ENCODE data around the gene PLA2G6.
"Not testable (repeated sequence)": the region's sequence is repeated elsewhere in the genome, so short reads cannot be mapped to it uniquely, and the experiment has no call there.

PLA2G6 gene

DNA sequence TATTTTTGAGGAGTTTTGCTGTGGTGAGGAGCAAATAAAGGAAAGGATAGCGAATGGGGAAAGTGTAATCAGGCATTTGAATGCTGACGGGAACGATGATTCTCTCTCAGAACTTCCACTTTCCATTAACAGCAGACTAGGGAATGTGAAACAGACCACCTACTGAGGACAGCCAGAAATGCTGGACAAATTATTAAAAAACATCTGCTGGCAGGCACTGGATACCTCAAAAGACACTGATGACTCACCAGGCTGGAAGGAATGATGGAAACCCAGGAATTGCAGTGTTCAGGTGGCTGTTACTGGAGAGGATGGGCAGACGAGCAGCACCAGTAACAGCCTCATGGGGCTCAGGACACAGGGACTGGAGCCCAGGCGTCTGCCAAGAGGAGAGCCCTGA, 33.4 kb downstream of the PLA2G6 start:
- Histone ChIP-seq H3F3A (ENCODE audit: low read depth) (no peaks in the 10 kb centered on the region), H2AFZ (ENCODE audit: low read length) (no peak overlapping the region), H3K9me2 (replicated peaks; ENCODE audit: low read depth, low read length) (no peaks in the 10 kb centered on the region), H3K27me3 (ENCODE audit: insufficient read depth, low read length, poor library complexity, severe bottlenecking) (no peaks in the 10 kb centered on the region), H4K20me1 (ENCODE audit: insufficient read depth, low read length, poor library complexity, severe bottlenecking) (no peaks in the 10 kb centered on the region), H3K4me1 (ENCODE audit: insufficient read depth, low read length, poor library complexity, severe bottlenecking) (peaks cover 8% of the 10 kb centered on the region), H3K4me2 (ENCODE audit: low read depth, low read length, poor library complexity, severe bottlenecking) (no peak overlapping the region), H3K36me3 (ENCODE audit: insufficient read depth, low read length) (peaks cover 4% of the 10 kb centered on the region; the same call in 1 of the 2 replicates), H3K79me2 (ENCODE audit: insufficient read depth, low read length) (no peaks in the 10 kb centered on the region), H3K9ac (ENCODE audit: low read depth, low read length, poor library complexity, severe bottlenecking) (no peak overlapping the region), H3K4me3 (ENCODE audit: low read length, poor library complexity, severe bottlenecking) (no peak overlapping the region), H3K9me3 (ENCODE audit: insufficient read depth, low read depth, low read length) (no peaks in the 10 kb centered on the region)
- TF ChIP-seq EZH2phosphoT487 (IDR thresholded peaks at IDR 0.05; ENCODE audit: borderline replicate concordance) = no peak
- TF ChIP-seq, protein P1, sequence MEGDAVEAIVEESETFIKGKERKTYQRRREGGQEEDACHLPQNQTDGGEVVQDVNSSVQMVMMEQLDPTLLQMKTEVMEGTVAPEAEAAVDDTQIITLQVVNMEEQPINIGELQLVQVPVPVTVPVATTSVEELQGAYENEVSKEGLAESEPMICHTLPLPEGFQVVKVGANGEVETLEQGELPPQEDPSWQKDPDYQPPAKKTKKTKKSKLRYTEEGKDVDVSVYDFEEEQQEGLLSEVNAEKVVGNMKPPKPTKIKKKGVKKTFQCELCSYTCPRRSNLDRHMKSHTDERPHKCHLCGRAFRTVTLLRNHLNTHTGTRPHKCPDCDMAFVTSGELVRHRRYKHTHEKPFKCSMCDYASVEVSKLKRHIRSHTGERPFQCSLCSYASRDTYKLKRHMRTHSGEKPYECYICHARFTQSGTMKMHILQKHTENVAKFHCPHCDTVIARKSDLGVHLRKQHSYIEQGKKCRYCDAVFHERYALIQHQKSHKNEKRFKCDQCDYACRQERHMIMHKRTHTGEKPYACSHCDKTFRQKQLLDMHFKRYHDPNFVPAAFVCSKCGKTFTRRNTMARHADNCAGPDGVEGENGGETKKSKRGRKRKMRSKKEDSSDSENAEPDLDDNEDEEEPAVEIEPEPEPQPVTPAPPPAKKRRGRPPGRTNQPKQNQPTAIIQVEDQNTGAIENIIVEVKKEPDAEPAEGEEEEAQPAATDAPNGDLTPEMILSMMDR (conservative IDR thresholded peaks at IDR 0.05; ENCODE audit: low read length) = no peak

DNA sequence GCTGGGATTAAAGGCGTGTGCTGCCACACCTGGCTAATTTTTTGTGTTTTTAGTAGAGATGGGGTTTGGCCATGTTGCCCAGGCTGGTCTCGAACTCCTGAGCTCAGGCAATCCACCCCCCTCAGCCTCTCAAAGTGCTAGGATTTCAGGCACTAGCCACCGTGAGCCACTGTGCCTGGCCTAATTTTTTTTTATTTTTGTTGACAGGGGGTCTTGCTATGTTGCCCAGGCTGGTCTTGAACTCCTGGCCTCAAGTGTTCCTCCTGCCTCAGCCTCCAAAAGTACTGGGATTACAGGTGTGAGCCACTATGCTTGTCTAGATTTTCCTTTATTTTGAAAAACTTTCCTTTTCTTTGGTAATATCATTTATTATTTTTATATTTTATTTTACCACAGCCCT, 35.5 kb downstream of the PLA2G6 start:
- H4K20me1 ChIP-seq (ENCODE audit: insufficient read depth, low read length, poor library complexity, severe bottlenecking); H3K4me2 ChIP-seq (ENCODE audit: low read depth, low read length, poor library complexity, severe bottlenecking); H3K9me2 ChIP-seq (replicated peaks; ENCODE audit: low read depth, low read length); H3F3A ChIP-seq (ENCODE audit: low read depth); H3K79me2 ChIP-seq (ENCODE audit: insufficient read depth, low read length); H3K36me3 ChIP-seq (ENCODE audit: insufficient read depth, low read length); H3K4me3 ChIP-seq (ENCODE audit: low read length, poor library complexity, severe bottlenecking); H3K9me3 ChIP-seq (ENCODE audit: insufficient read depth, low read depth, low read length); H3K9ac ChIP-seq (ENCODE audit: low read depth, low read length, poor library complexity, severe bottlenecking); H2AFZ ChIP-seq (ENCODE audit: low read length); H3K27me3 ChIP-seq (ENCODE audit: insufficient read depth, low read length, poor library complexity, severe bottlenecking): not testable (repeated sequence)
- H3K4me1 ChIP-seq (ENCODE audit: insufficient read depth, low read length, poor library complexity, severe bottlenecking) = peaks cover 19% of the 10 kb centered on the region

DNA sequence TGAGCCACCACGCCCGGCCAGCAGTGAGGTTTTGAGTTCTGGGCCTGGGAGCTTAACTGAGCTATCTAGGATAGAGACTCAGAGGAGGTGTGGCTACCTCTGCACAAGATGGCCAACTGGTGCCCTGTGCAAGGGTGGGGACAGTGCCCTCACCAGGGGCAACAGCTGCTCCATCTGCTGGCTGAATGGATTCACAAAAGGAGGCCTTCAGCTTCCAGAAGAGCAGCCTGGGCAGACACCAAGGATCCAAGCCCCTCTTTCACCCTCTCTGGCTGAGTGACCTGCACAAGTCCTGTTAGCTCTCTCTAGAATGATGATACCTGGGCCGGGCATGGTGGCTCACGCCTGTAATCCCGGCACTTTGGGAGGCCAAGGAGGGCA, 37.6 kb downstream of the PLA2G6 start:
- no peaks in the 10 kb centered on the region for H4K20me1 ChIP-seq (ENCODE audit: insufficient read depth, low read length, poor library complexity, severe bottlenecking)
- H3K9me3 ChIP-seq (ENCODE audit: insufficient read depth, low read depth, low read length) = no peaks in the 10 kb centered on the region
- TF ChIP-seq EZH2phosphoT487 (IDR thresholded peaks at IDR 0.05; ENCODE audit: borderline replicate concordance) = no peak
- TF ChIP-seq, protein P1 (conservative IDR thresholded peaks at IDR 0.05; ENCODE audit: low read length) = peak; percentile 46
- H3K4me1 ChIP-seq (ENCODE audit: insufficient read depth, low read length, poor library complexity, severe bottlenecking) = peaks cover 19% of the 10 kb centered on the region
- peak overlapping the region; percentile 28 for H3K9ac ChIP-seq (ENCODE audit: low read depth, low read length, poor library complexity, severe bottlenecking)
- no peaks in the 10 kb centered on the region for H3K9me2 ChIP-seq (replicated peaks; ENCODE audit: low read depth, low read length)
- no peaks in the 10 kb centered on the region for H3K27me3 ChIP-seq (ENCODE audit: insufficient read depth, low read length, poor library complexity, severe bottlenecking)
- H3K4me2 ChIP-seq (ENCODE audit: low read depth, low read length, poor library complexity, severe bottlenecking) = peak overlapping the region; percentile 65
- peak overlapping the region; percentile 37 for H3K4me3 ChIP-seq (ENCODE audit: low read length, poor library complexity, severe bottlenecking)
- H2AFZ ChIP-seq (ENCODE audit: low read length) = no peak overlapping the region
- no peaks in the 10 kb centered on the region for H3K79me2 ChIP-seq (ENCODE audit: insufficient read depth, low read length)
- H3K36me3 ChIP-seq (ENCODE audit: insufficient read depth, low read length) = peaks cover 8% of the 10 kb centered on the region; the same call in 1 of the 2 replicates
- H3F3A ChIP-seq (ENCODE audit: low read depth) = no peaks in the 10 kb centered on the region

DNA sequence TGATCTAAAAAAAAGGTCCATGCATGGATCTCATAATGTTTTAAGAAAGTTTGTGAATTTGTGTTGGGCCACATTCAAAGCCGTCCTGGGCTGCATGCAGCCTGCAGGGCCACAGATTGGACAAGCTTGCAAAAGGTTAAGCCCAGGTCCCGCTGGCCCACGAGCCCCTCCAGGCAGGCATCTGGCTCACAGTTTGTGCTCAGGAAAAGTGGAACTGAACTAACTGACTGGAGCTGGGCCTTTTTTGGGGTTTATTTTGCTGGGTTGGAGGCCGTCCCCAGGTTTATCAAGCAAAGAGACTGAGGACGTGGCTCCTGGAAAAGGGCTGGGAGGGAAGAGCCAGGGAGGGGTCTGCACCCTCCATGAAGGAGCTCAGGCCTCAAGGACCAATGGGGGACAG, 39.0 kb downstream of the PLA2G6 start:
- Histone ChIP-seq H2AFZ (ENCODE audit: low read length) (no peak overlapping the region), H3K9me2 (replicated peaks; ENCODE audit: low read depth, low read length) (no peaks in the 10 kb centered on the region), H3K79me2 (ENCODE audit: insufficient read depth, low read length) (no peaks in the 10 kb centered on the region), H3K9ac (ENCODE audit: low read depth, low read length, poor library complexity, severe bottlenecking) (peak overlapping the region; percentile 26), H3K4me2 (ENCODE audit: low read depth, low read length, poor library complexity, severe bottlenecking) (peak overlapping the region; percentile 65), H3K4me3 (ENCODE audit: low read length, poor library complexity, severe bottlenecking) (peak overlapping the region; percentile 37), H3K4me1 (ENCODE audit: insufficient read depth, low read length, poor library complexity, severe bottlenecking) (peaks cover 19% of the 10 kb centered on the region), H3K27me3 (ENCODE audit: insufficient read depth, low read length, poor library complexity, severe bottlenecking) (no peaks in the 10 kb centered on the region), H4K20me1 (ENCODE audit: insufficient read depth, low read length, poor library complexity, severe bottlenecking) (no peaks in the 10 kb centered on the region), H3K9me3 (ENCODE audit: insufficient read depth, low read depth, low read length) (no peaks in the 10 kb centered on the region), H3F3A (ENCODE audit: low read depth) (no peaks in the 10 kb centered on the region), H3K36me3 (ENCODE audit: insufficient read depth, low read length) (peaks cover 12% of the 10 kb centered on the region; the same call in 1 of the 2 replicates)
- TF ChIP-seq EZH2phosphoT487 (IDR thresholded peaks at IDR 0.05; ENCODE audit: borderline replicate concordance) = no peak
- TF ChIP-seq, protein P1 (conservative IDR thresholded peaks at IDR 0.05; ENCODE audit: low read length) = no peak

Data from Loucy (cell line).